Stomach (tissue), 9 donors: Measurements from ENCODE around the gene KLK8. TPM values are rescaled to one million over a fixed set of nuclear protein-coding genes. Genes with fewer than 3 reads are reported as not detected.

Experiments used
- DNase-seq, 2 donors: peaks; one replicate each; pipeline versions ENCODE4 v3.0.0 to v3.0.0-alpha.2; 2013 to 2019
- H3K27ac ChIP-seq, 5 donors: fragments of 200-600 bp in 4 of 5; sonication (generic) in 4 of 5; one replicate each; pipeline ENCODE4 v1.5.1; 2013 to 2019; ENCODE audit warnings: mild to moderate bottlenecking in 1 of 5, moderate library complexity in 1 of 5
- H3K27me3 ChIP-seq, 3 donors: fragments of 200-600 bp; sonication (generic); one replicate each; pipeline ENCODE4 v1.5.1; 2017 to 2019; ENCODE audit warnings: mixed run types in 1 of 3
- H3K36me3 ChIP-seq, 4 donors: fragments of 200-600 bp; sonication (generic); 1 replicate in 3 of 4; 2 replicates in 1 of 4; pipeline ENCODE4 v1.5.1; 2016 to 2019
- H3K4me1 ChIP-seq, 4 donors: fragments of 200-600 bp; sonication (generic); one replicate each; pipeline ENCODE4 v1.5.1; 2016 to 2019
- H3K4me3 ChIP-seq, 4 donors: fragments of 200-600 bp; sonication (generic) in 3 of 4; one replicate each; pipeline ENCODE4 v1.5.1; 2016 to 2019; ENCODE audit warnings: mild to moderate bottlenecking in 1 of 4
- H3K9me3 ChIP-seq, 4 donors: fragments of 200-600 bp; sonication (generic); one replicate each; pipeline ENCODE4 v1.5.1; 2016 to 2019
- CTCF ChIP-seq, 7 experiments: fragments of 450-650 bp in 4 of 7; fragments of 200-600 bp in 3 of 7; sonication (generic) in 3 of 7; IDR thresholded peaks; one replicate each; pipeline ENCODE4 v1.5.1; 2016 to 2019; ENCODE audit warnings: antibody characterized with exemption in 7 of 7, control low read depth in 2 of 7, mild to moderate bottlenecking in 1 of 7
- EP300 ChIP-seq: sonication (generic); formaldehyde crosslinking; IDR thresholded peaks from one replicate; pipeline ENCODE4 v1.6.1; 2017; ENCODE audit warnings: antibody characterized with exemption
- POLR2A ChIP-seq, 4 donors: fragments of 450-650 bp; IDR thresholded peaks; one replicate each; pipeline ENCODE4 v1.6.1; 2016; ENCODE audit warnings: antibody characterized with exemption in 4 of 4, control low read depth in 2 of 4, mild to moderate bottlenecking in 1 of 4, moderate library complexity in 1 of 4
- POLR2AphosphoS5 ChIP-seq, 3 donors: sonication (generic); formaldehyde crosslinking; IDR thresholded peaks; one replicate each; pipeline ENCODE4 v1.6.1; 2016; ENCODE audit warnings: antibody characterized with exemption in 3 of 3
- WGBS, 5 donors: extraction: QIAGEN DNeasy Blood & Tissue Kit in 3 of 5; methylation state at CpG; one replicate each; pipeline versions ENCODE4 v1.1.5 to v1.1.7; 2013 to 2018; 5-methylcytosine and 5-hydroxymethylcytosine counted together
- intact Hi-C: fragments of 100-400 bp; cut with DNase I; formaldehyde crosslinking; loops from one replicate; pipeline ENCODE4 v1.15.1; 2023; ENCODE audit warnings: low total_unique reads
- polyA plus RNA-seq, 3 donors: library from polyadenylated mRNA; stranded (reverse); fragments of 200-250 nt; gene quantifications; one replicate each; pipeline ENCODE4 v1.2.3, GENCODE V29; 2013
- total RNA-seq, 5 donors: library from RNA; depleted of rRNA; stranded (reverse); fragments of >200 nt; gene quantifications; one replicate each; pipeline versions ENCODE4 v1.1.0 to v1.2.3, GENCODE V29; 2014 to 2016
- donor health status: healthy with polysubstance abuse.
- donor health status: Bipolar disorder and iron deficiency.
- donor health status: healthy.

Gene KLK8
- total and polyA plus RNA-seq, 8 donors, result 116 TPM; not detected in 7

GRCh38 chr19:50969413-50969760 is 32.0 kb downstream of the KLK8 start, which contains the start of gene KLK6:
Gene KLK6 (minus strand): TSS chr19:50969591. CDS start chr19:50968104, 1,487 bp downstream.
- 55 to 79% (median 60%) methylated on average over 7 to 19 of the region's 19 CpGs for WGBS, 5 donors
- Histone ChIP-seq H3K9me3 (no peaks in the 10 kb centered on the region), H3K4me1 (no peaks in the 10 kb centered on the region), H3K36me3 (no peaks in the 10 kb centered on the region), H3K27me3 (peaks cover 0 to 91% (median 19%) of the 10 kb centered on the region in 3 donors), H3K27ac (no peak within 1 kb of the TSS), H3K4me3 (no peak within 1 kb of the TSS)
- peak in 1 of 2 donors; percentile 9 for DNase-seq
- intact Hi-C loops, result no loop called here
- TF ChIP-seq POLR2A (IDR thresholded peaks at IDR 0.05) (no peak), CTCF (IDR thresholded peaks at IDR 0.05) (no peak)

GRCh38 chr19:50968716-50969412 is 32.5 kb downstream of the KLK8 start:
- no peak overlapping the region for H3K4me3 ChIP-seq
- H3K4me1 ChIP-seq, result no peaks in the 10 kb centered on the region
- peaks cover 0 to 93% (median 19%) of the 10 kb centered on the region in 3 donors for H3K27me3 ChIP-seq
- H3K27ac ChIP-seq, result no peak overlapping the region
- WGBS, 5 donors, result 16 to 31% (median 27%) methylated on average over 6 to 7 of the region's 7 CpGs
- no peak for DNase-seq
- TF ChIP-seq CTCF (IDR thresholded peaks at IDR 0.05), result no peak
- TF ChIP-seq EP300, result no peak
- no peak for TF ChIP-seq POLR2A (IDR thresholded peaks at IDR 0.05)
- TF ChIP-seq POLR2AphosphoS5 (IDR thresholded peaks at IDR 0.05), result no peak
- H3K36me3 ChIP-seq, result no peaks in the 10 kb centered on the region
- no peaks in the 10 kb centered on the region for H3K9me3 ChIP-seq
- intact Hi-C loops, result no loop called here

- TF ChIP-seq EP300 (no peak), CTCF (IDR thresholded peaks at IDR 0.05) (no peak), POLR2A (IDR thresholded peaks at IDR 0.05) (no peak)
- H3K4me1 ChIP-seq, result no peaks in the 10 kb centered on the region
- peaks cover 0 to 94% (median 19%) of the 10 kb centered on the region in 3 donors for H3K27me3 ChIP-seq
- no peak for DNase-seq
- H3K36me3 ChIP-seq, result no peaks in the 10 kb centered on the region
- H3K9me3 ChIP-seq, result no peaks in the 10 kb centered on the region
- H3K4me3 ChIP-seq, result no peak overlapping the region
- no peak overlapping the region for H3K27ac ChIP-seq
- 36 to 40% (median 37%) methylated on average over 20 of the region's 20 CpGs for WGBS, 5 donors
- intact Hi-C loops, result no loop called here
Observed at GRCh38 chr19:50967929-50968715, 33.3 kb downstream of the KLK8 start.

- Histone ChIP-seq H3K27me3 (peaks cover 0 to 79% (median 10%) of the 10 kb centered on the region in 3 donors), H3K36me3 (no peaks in the 10 kb centered on the region), H3K4me1 (no peaks in the 10 kb centered on the region), H3K9me3 (no peaks in the 10 kb centered on the region), H3K4me3 (no peak overlapping the region), H3K27ac (no peak overlapping the region)
- 64 to 73% (median 65%) methylated on average over 3 of the region's 3 CpGs for WGBS, 5 donors
- no peak for DNase-seq
- TF ChIP-seq CTCF (IDR thresholded peaks at IDR 0.05), result no peak
- TF ChIP-seq EP300, result no peak
- no peak for TF ChIP-seq POLR2AphosphoS5 (IDR thresholded peaks at IDR 0.05)
- TF ChIP-seq POLR2A (IDR thresholded peaks at IDR 0.05), result no peak
- intact Hi-C loops, result no loop called here
Observed at GRCh38 chr19:50964266-50964665, 37.1 kb downstream of the KLK8 start.
